Muscle of back (tissue), 10 donors: ENCODE results near the gene PRAMEF8. TPM values are rescaled to one million over a fixed set of nuclear protein-coding genes. Genes with fewer than 3 reads are reported as not detected.

ENCODE experiments used
- polyA plus RNA-seq, 10 donors: library from polyadenylated mRNA; unstranded; fragments of 120-200 nt; gene quantifications; one replicate each; pipeline ENCODE4 v1.2.1, GENCODE V29; 2013; ENCODE audit not compliant: insufficient read length in 10 of 10

Gene PRAMEF8
- polyA plus RNA-seq, 10 donors: not detected

Other genes starting within 250 kb of the PRAMEF8 start
- not detected for gene PRAMEF27, start 228.6 kb downstream of the PRAMEF8 start, polyA plus RNA-seq
- gene HNRNPCL3, start 224.4 kb downstream of the PRAMEF8 start, polyA plus RNA-seq: under 1 TPM in 1 of 10 donors, not detected in 9; 0.19 TPM
- not detected for gene PRAMEF25, start 214.4 kb downstream of the PRAMEF8 start, polyA plus RNA-seq
- gene HNRNPCL2, start 168.3 kb downstream of the PRAMEF8 start, polyA plus RNA-seq: under 1 TPM in 1 of 10 donors, not detected in 9; 0.15 TPM
- gene PRAMEF26, start 129.1 kb downstream of the PRAMEF8 start, polyA plus RNA-seq: not detected
- under 1 TPM in 2 of 10 donors, not detected in 8; 0.15 to 0.31 TPM for gene HNRNPCL4, start 119.5 kb downstream of the PRAMEF8 start, polyA plus RNA-seq
- not detected for gene PRAMEF9, start 113.3 kb downstream of the PRAMEF8 start, polyA plus RNA-seq
- not detected for gene PRAMEF13, start 83.7 kb downstream of the PRAMEF8 start, polyA plus RNA-seq
- gene PRAMEF18, start 59.0 kb downstream of the PRAMEF8 start, polyA plus RNA-seq: not detected
- gene PRAMEF5, start 30.9 kb downstream of the PRAMEF8 start, polyA plus RNA-seq: not detected
- not detected for gene PRAMEF33, start 18.4 kb upstream of the PRAMEF8 start, polyA plus RNA-seq
- not detected for gene PRAMEF15, start 30.4 kb upstream of the PRAMEF8 start, polyA plus RNA-seq
- not detected for gene PRAMEF14, start 62.0 kb upstream of the PRAMEF8 start, polyA plus RNA-seq
- gene PRAMEF19, start 86.8 kb upstream of the PRAMEF8 start, polyA plus RNA-seq: not detected
- not detected for gene PRAMEF17, start 104.5 kb upstream of the PRAMEF8 start, polyA plus RNA-seq
- gene PRAMEF20, start 125.3 kb upstream of the PRAMEF8 start, polyA plus RNA-seq: under 1 TPM in 1 of 10 donors, not detected in 9; 0.20 TPM
- 10 to 100 TPM in 9 of 10 donors, 1 to 10 TPM in 1; 9.6 to 38.9 (median 31.8) TPM for gene LRRC38, start 228.9 kb upstream of the PRAMEF8 start, polyA plus RNA-seq